Stimulated activated memory B cell treated with anti-CD40 and anti-IgM and Interleukin-4, amounts not matched to agents 10 μg/mL and 1 μg/mL and 100 μg/mL, for 72 hours (primary cell): ENCODE measurements around the gene PDE6B.
"Not testable (repeated sequence)": the region's sequence is repeated elsewhere in the genome, so short reads cannot be mapped to it uniquely, and the experiment has no call there.

ENCODE experiments used
- ATAC-seq: fragments of 150-1000 bp; cut with Tn5 transposase; 2 replicates; pipeline ENCODE4 v1.10.0; 2021
- H3K27ac Mint-ChIP-seq: one replicate; pipeline ENCODE4 v1.8.0; 2022; ENCODE audit warnings: mild to moderate bottlenecking, mixed read lengths
- H3K27me3 Mint-ChIP-seq: one replicate; pipeline ENCODE4 v1.8.0; 2022; ENCODE audit warnings: mixed read lengths
- H3K36me3 Mint-ChIP-seq: one replicate; pipeline ENCODE4 v1.8.0; 2022; ENCODE audit warnings: mixed read lengths
- H3K4me1 Mint-ChIP-seq: one replicate; pipeline ENCODE4 v1.8.0; 2022; ENCODE audit warnings: mixed read lengths
- H3K4me3 Mint-ChIP-seq: one replicate; pipeline ENCODE4 v1.8.0; 2022; ENCODE audit warnings: mild to moderate bottlenecking, moderate library complexity, mixed read lengths
- H3K9me3 Mint-ChIP-seq: one replicate; pipeline ENCODE4 v1.8.0; 2022; ENCODE audit warnings: mixed read lengths

Gene PDE6B

DNA sequence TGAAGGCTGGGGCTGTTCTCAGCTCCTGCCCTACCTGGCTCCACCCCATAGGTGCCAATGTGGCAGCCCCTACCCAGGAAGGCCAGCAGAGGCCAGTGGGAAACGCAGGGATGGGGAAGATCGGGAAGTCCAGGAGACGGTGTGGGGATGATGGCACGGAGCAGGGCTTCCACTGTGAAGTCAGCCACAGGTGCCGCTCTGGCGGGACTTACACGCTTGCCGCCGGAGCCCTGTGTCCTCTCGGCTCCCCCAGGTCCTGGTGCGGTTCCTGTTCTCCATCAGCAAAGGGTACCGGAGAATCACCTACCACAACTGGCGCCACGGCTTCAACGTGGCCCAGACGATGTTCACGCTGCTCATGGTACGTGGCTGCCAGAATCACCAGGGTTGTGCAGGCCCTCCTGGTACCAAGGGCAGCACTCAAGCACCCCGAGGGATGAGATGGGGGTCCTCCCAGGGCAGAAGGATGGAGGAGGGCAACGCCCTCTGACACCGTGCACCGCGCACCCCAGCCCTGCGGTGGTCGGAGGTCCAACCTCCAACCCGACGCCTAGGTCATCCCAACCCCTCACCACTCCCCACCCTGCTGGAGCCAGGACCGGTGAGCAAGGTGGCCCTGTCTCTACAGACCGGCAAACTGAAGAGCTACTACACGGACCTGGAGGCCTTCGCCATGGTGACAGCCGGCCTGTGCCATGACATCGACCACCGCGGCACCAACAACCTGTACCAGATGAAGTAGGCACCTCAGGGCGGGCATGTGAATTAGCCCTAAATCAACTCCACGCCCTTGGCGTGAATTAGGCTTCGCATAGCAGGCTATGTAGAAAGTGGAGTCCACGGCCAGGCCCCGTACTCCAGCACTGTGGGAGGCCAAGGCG, 36.7 kb downstream of the PDE6B start:
- ATAC-seq, result no peak
- Mint-ChIP-seq H3K27ac (peak overlapping the region; percentile 84), H3K9me3 (peaks cover 5% of the 10 kb centered on the region), H3K36me3 (peaks cover 24% of the 10 kb centered on the region), H3K4me3 (peak overlapping the region; percentile 87), H3K27me3 (no peaks in the 10 kb centered on the region), H3K4me1 (peaks cover 28% of the 10 kb centered on the region)

DNA sequence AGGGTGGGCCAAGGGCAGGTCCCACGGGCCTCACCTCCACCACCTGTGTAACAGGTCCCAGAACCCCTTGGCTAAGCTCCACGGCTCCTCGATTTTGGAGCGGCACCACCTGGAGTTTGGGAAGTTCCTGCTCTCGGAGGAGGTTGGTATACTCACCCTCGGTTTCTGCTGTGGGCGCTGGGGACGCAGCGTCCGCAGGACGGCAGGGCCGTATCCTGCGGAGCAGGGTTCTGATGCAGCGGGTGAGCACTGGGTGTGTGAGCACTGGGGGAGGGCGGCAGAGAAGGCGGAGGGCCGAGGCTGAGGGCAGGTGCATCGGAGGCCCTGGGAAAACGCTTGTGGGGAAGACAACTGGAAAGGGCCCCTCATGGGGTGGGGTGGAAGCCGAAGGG, 37.7 kb downstream of the PDE6B start:
- Mint-ChIP-seq H3K4me1 (peaks cover 28% of the 10 kb centered on the region), H3K4me3 (peak overlapping the region; percentile 87), H3K9me3 (peaks cover 5% of the 10 kb centered on the region), H3K36me3 (peaks cover 24% of the 10 kb centered on the region), H3K27ac (peak overlapping the region; percentile 84), H3K27me3 (no peaks in the 10 kb centered on the region)
- ATAC-seq, result no peak

DNA sequence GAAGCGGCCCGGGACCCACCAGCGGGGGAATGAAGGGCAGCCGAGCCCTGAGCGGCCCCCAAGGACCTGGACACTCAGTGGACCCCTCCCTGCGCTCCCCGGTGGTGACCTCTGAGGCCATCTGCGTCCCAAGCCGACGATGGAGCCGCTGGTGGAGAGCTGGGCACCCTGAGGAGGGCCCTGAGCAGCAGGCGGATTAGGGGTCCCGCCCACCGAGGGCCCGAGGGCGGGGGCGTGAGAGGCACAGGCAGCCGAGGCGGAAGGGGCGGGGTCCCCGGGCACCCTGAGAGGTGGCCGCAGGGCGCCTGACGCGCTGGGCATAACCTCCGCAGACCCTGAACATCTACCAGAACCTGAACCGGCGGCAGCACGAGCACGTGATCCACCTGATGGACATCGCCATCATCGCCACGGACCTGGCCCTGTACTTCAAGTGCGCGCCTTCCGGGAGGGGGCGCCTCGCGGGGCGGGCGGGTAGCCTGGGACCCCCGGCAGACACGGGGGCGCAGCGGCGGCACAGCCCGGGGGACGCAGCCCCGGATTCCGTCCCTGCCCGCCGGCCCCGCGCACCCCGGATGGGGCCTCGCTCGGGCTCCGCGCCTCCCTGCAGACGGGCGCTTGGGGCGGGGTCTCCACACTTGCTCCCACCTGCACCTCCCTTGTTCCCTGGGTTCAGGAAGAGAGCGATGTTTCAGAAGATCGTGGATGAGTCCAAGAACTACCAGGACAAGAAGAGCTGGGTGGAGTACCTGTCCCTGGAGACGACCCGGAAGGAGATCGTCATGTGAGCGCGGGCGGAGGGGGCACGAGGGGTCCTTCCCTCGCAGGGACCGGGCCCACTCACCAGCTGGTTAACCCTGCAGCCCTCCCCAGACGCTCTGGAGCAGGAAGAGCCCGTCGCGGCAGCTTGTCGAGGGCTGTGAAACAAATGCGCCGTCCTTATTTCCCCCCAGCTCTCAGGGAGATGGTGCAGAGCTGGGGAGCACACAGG, 38.4 kb downstream of the PDE6B start:
- Mint-ChIP-seq H3K36me3 (peaks cover 24% of the 10 kb centered on the region), H3K27ac (peak overlapping the region; percentile 84), H3K4me1 (peaks cover 28% of the 10 kb centered on the region), H3K4me3 (peak overlapping the region; percentile 87), H3K27me3 (no peaks in the 10 kb centered on the region), H3K9me3 (peaks cover 5% of the 10 kb centered on the region)
- peak; percentile 85 for ATAC-seq

DNA sequence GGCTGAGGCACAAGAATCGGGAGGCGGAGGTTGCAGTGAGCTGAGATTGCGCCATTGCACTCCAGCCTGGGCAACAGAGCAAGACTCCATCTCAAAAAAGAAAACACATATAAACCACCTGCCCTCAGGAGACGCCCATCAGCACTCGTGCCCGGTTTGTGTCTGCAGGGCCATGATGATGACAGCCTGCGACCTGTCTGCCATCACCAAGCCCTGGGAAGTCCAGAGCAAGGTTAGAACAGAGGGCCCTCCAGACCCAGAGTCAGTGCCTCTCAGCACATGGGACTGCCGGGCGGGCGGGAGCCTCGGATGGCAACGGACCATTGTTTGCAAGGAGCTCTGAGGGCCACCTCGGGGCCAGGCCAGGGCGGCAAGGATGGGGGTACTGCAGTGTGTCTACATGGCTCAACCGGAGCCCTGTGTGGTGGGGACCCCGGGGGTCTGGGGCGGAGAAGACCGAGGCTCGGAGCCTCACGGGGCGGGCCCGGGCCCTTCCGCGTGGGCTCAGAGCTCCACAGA, 39.4 kb downstream of the PDE6B start:
- ATAC-seq, result no peak
- Mint-ChIP-seq H3K4me3 (peak overlapping the region; percentile 84), H3K27me3 (no peaks in the 10 kb centered on the region), H3K4me1 (peaks cover 28% of the 10 kb centered on the region), H3K27ac (peak overlapping the region; percentile 84), H3K9me3 (peaks cover 5% of the 10 kb centered on the region), H3K36me3 (peaks cover 22% of the 10 kb centered on the region)

DNA sequence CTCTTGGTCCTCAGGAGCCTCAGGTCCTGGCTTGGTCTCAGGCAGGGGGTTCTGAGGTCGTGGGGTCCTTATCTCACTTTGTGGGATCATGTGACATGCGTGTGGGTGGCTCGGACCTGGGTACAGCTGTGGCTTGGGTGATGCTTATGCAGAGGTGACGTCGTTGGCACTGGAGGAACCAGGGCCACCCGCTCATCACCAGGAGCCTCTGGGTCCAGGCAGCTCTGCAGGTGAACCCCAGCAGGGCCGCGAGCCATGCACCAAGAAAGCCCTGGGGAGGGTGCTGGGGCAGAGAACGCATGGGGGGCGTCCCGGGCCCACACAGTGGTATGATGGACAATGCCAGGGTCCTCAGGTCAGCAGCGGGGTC, 40.0 kb downstream of the PDE6B start:
- no peaks in the 10 kb centered on the region for H3K27me3 Mint-ChIP-seq
- no peak overlapping the region for H3K4me3 Mint-ChIP-seq
- H3K9me3 Mint-ChIP-seq, result peaks cover 5% of the 10 kb centered on the region
- H3K4me1 Mint-ChIP-seq, result peaks cover 28% of the 10 kb centered on the region
- H3K27ac Mint-ChIP-seq, result no peak overlapping the region
- peaks cover 16% of the 10 kb centered on the region for H3K36me3 Mint-ChIP-seq
- no peak for ATAC-seq

DNA sequence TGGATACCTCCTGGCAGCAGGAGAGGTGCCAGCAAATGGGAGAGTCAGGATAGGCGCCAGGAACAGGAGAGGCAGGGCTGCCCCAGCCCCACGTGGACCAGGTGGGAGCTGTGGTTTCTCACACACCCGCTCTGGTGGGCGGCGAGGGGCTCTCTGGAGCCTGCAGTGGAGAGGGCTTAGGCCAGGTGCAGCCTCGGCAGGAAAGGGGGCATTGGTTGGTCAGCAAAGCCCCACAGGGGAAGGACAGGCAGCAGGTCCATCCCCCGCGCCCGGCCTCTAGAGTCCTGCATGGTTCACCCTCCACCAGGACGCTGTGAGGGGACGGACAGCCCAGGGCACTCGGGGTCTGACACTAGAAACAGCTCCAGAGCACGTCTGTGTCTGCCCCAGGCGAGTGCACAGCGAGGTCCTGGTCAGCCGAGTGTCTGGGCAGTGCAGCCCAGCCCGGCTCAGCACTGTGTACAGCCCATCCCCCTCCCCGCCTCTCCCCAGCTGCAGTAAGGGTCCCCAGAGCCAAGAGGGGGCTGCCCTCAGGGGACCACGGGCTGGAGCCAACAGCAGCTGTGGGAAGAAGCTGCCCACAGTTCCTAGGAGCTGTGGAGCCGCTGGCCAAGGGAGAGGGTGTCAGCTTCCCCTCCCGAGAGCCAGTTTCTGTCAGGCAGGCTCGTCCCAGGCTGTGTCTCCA, 40.5 kb downstream of the PDE6B start:
- Mint-ChIP-seq H3K27ac (no peak overlapping the region), H3K9me3 (peaks cover 2% of the 10 kb centered on the region), H3K36me3 (peaks cover 14% of the 10 kb centered on the region), H3K27me3 (no peaks in the 10 kb centered on the region), H3K4me1 (peaks cover 28% of the 10 kb centered on the region), H3K4me3 (no peak overlapping the region)
- no peak for ATAC-seq

DNA sequence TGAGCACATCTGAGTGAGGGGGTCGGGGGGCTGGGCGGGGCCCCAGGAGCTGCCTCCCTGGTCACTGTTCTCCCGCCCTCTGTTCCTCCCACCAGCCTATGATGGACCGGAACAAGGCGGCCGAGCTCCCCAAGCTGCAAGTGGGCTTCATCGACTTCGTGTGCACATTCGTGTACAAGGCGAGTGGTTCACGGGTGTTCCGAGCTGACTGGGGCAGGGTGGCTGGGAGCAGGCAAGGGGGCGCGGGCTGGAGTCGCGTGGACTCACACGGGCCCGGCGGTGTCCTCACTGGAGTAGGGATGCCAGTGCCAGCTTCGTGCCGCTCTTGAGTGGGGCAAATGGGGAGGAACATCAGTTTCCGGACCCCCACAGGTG, 41.0 kb downstream of the PDE6B start:
- peaks cover 28% of the 10 kb centered on the region for H3K4me1 Mint-ChIP-seq
- peaks cover 16% of the 10 kb centered on the region for H3K36me3 Mint-ChIP-seq
- no peaks in the 10 kb centered on the region for H3K9me3 Mint-ChIP-seq
- no peak overlapping the region for H3K4me3 Mint-ChIP-seq
- no peak overlapping the region for H3K27ac Mint-ChIP-seq
- H3K27me3 Mint-ChIP-seq, result no peaks in the 10 kb centered on the region
- ATAC-seq, result no peak

DNA sequence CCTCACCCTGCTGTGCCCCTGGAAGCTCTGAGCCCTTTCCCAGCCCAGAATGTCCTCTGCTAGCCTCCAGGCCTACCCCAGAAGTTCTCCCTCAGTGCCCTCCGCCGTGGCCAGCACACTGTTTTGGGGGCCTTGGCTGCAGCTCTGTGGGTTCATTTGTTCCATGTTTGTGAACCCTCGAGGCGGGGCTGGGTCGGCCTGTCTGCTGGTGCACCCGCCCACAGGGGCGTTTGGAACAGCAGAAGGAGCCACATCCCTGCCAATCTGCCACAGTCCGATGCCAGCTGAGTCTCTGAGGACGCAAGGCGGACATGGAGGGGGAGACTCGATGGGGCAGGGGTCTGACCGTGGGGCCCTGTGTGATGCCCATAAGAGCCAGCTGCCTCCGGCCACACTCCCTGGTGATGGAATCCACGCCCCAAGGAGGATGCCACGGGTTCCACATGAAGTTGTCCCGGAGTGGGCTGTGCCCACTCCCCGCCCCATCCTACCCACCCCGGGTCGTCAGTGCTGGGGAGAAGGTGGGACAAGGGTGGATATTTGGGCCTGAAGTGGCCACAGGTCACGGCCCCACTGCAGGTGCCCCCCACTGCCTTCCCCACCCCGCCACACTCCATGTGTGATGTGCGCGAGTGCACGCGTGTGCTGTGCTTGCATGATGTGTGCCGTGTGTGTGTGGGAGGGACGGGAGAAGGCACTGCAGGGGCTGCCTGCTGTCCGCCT, 41.6 kb downstream of the PDE6B start:
- peaks cover 28% of the 10 kb centered on the region for H3K4me1 Mint-ChIP-seq
- H3K27ac Mint-ChIP-seq, result no peak overlapping the region
- H3K27me3 Mint-ChIP-seq, result no peaks in the 10 kb centered on the region
- H3K36me3 Mint-ChIP-seq, result peaks cover 18% of the 10 kb centered on the region
- ATAC-seq, result no peak
- no peaks in the 10 kb centered on the region for H3K9me3 Mint-ChIP-seq
- no peak overlapping the region for H3K4me3 Mint-ChIP-seq

DNA sequence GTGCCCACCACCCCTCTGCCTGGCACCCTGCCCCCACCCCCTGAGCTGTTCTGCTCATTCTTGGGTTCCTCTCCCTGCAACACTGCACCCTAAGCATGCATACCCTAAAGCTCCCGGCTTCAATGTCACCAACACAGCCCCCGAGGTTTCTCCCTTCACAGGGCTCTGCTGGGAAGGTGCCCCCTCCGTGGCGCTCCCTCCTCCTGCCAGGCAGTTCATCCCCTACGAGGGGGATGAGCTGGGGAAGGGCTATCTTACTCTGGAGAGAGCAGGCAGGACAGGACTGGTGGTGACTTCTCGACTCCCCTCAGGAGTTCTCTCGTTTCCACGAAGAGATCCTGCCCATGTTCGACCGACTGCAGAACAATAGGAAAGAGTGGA, 42.2 kb downstream of the PDE6B start:
- Mint-ChIP-seq H3K4me1 (peaks cover 22% of the 10 kb centered on the region), H3K9me3 (no peaks in the 10 kb centered on the region), H3K27me3 (no peaks in the 10 kb centered on the region), H3K4me3 (no peak overlapping the region), H3K36me3 (peaks cover 19% of the 10 kb centered on the region), H3K27ac (no peak overlapping the region)
- no peak for ATAC-seq

DNA sequence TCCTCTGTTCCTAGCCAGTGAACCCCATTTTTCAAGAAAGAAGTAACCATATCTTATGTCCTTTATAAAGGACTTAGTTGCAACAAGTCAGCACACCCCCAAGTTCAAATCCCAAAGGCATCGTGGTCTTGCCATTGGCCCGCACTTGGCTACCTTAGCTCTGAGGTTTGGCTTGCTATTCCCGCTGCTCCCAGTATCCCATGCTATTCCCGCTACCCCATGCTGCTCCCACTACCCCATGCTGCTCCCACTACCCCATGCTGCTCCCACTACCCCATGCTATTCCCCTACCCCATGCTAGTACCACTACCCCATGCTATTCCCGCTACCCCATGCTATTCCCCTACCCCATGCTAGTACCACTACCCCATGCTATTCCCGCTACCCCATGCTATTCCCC, 42.8 kb downstream of the PDE6B start:
- not testable (repeated sequence) for H3K4me3 Mint-ChIP-seq, ATAC-seq, H3K27ac Mint-ChIP-seq, H3K27me3 Mint-ChIP-seq, H3K9me3 Mint-ChIP-seq
- Mint-ChIP-seq H3K4me1 (peaks cover 20% of the 10 kb centered on the region), H3K36me3 (peaks cover 23% of the 10 kb centered on the region)

DNA sequence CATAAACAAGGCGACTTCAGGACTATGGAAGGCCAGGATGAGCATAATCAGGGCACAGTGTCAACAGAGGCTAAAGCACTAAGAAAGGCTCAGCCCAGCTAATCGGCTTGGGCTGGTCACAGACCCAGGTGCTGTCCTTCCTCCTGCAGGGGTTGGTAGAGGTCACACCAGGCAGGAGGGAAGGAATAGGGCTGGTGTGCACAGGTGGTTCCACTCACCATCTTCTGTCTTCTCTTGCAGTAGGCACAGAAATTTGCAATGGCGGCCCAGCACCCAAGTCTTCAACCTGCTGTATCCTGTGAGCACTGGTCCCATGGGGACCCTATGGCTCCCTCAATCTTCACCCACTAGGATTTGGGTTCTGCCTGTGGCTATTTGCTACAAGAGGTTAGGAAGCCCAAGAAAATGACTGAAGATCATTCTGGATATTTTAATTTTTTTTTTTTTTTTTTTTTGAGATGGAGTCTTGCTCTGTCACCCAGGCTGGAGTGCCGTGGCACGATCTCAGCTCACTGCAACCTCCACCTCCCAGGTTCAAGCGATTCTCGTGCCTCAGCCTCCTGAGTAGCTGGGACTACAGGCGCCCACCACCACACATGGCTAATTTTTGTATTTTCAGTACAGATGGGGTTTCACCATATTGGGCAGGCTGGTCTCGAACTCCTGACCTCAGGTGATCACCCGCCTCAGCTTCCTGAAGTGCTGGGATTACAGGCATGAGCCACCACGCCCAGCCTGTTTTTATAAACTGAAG, 44.6 kb downstream of the PDE6B start:
- Mint-ChIP-seq H3K36me3 (peaks cover 27% of the 10 kb centered on the region), H3K4me1 (peaks cover 17% of the 10 kb centered on the region)
- H3K27ac Mint-ChIP-seq, H3K27me3 Mint-ChIP-seq, ATAC-seq, H3K4me3 Mint-ChIP-seq, H3K9me3 Mint-ChIP-seq: not testable (repeated sequence)

DNA sequence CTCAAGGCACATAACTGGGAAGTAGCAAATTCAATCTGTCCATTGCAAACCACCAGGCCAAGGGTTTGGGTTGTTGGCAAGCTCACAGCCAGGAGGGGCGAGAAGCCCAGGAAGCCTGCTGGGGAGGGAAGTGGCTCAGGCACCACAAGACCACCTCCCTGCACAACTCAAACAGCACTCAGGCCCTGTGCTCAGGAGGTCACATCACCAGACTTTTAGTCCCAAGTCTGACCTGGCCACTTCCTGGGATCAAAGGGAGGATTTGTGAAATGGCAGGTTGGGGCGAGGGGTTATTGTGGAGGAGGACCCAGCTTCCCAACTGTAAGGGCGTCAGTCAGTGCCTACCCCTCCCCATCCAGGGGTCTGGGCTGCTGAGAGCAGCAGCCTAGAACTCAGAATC, 46.4 kb downstream of the PDE6B start:
- Mint-ChIP-seq H3K4me1 (peaks cover 29% of the 10 kb centered on the region), H3K27ac (no peak overlapping the region), H3K27me3 (no peaks in the 10 kb centered on the region), H3K36me3 (peaks cover 27% of the 10 kb centered on the region), H3K4me3 (no peak overlapping the region), H3K9me3 (no peaks in the 10 kb centered on the region)
- ATAC-seq, result no peak

DNA sequence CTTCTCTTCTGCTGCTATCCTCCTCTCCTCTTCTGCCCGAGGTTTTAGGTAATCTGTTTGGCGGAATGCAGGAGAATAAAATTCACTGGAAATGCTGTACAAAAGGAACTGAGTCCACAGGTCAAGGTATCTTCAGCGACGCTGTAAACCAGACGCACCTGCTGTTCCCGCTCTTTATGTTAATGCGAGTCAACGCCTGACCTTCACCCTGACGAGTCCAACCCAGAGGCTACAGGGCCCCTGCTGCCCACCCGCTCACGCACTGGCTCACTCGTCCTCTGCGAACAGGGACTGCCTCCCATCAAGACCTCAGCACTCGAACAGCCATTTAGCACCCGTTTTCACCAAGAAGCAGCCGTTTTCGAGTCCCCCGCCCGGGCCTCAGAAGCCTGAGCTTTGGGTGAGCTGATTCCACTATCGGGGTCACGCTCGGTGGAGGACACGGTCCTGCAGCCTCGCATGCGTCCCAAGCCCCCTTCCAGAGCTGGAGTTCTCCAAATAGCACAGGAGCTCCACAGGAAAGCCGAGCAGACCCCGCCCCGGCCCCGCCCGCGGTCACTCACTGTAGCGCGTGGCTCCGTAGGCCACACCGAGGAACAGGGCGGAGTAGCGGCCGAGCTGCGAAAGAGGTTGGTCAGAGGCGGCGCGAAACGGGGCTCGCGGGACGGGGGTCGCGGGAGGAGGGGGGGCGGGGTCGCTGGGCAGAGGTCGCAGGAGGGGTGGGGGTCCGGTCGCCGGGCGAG, 48.1 kb downstream of the PDE6B start:
- ATAC-seq, result no peak
- Mint-ChIP-seq H3K4me1 (peaks cover 46% of the 10 kb centered on the region), H3K36me3 (peaks cover 27% of the 10 kb centered on the region)

More for the DNA sequence above, 48.1 kb downstream of the PDE6B start:
- H3K27me3 Mint-ChIP-seq, result no peaks in the 10 kb centered on the region
- H3K27ac Mint-ChIP-seq, result peak overlapping the region; percentile 90
- peak overlapping the region; percentile 89 for H3K4me3 Mint-ChIP-seq
- H3K9me3 Mint-ChIP-seq, result no peaks in the 10 kb centered on the region
